ENCODE measurements around the gene RIC1.

DNA sequence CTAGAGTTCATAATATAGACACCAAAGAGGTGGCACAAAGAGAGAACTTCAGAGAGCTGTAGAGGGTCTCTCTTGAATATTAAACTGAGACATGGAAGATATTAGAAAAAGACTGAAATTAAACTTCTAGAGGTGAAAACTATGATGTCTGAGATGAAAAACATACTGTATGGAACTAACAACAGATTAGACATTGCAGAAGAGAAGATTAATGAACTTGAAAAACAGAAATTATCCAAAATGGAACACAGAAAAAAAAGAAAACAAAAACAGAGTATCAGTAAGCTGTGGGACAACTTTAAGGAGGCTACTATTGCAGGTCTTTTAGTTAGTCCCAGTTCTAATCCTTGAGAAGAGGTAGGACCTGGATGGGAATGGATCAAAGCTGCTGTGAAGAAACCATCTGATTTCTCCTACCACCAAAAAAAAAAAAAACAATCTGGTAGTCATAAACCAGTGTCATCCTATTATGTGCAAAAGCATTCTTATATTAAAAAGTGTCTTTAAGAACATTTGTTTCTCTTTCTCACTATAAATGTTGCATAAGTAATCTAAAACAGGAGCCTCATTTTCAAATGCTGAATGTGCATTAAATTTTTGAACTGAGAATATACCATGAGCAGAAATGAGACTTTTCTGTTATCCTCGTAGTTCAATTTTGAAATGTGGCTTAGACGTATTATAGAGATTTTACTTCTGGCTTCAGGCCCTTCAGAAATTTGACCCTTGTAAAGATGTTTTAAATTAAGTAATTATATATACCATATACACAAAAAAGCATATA is 107.8 kb downstream of the RIC1 start:
- TF ChIP-seq CTCF (conservative IDR thresholded peaks at IDR 0.05) (no peak), EZH2 (IDR thresholded peaks at IDR 0.05; ENCODE audit: low read depth) (no peak)
